GM21717 (cell line): ENCODE measurements around the gene MYO1F.
"Not testable (repeated sequence)": the region's sequence is repeated elsewhere in the genome, so short reads cannot be mapped to it uniquely, and the experiment has no call there.

ENCODE experiments used
- ATAC-seq: cut with Tn5 transposase; IDR thresholded peaks from one replicate; pipeline ENCODE4 v1.9.1; 2021; ENCODE audit warnings: mild to moderate bottlenecking, moderate library complexity; ENCODE audit not compliant: unreplicated experiment

Gene MYO1F

GRCh38 chr19:8600816-8601215 lies 23.6 kb upstream of the MYO1F start:
- no peak for ATAC-seq

- no peak for ATAC-seq
Observed at GRCh38 chr19:8600064-8600463, 22.8 kb upstream of the MYO1F start.

GRCh38 chr19:8596168-8596567 lies 18.9 kb upstream of the MYO1F start:
- no peak for ATAC-seq

- no peak for ATAC-seq
Observed at GRCh38 chr19:8595651-8596050, 18.4 kb upstream of the MYO1F start.

GRCh38 chr19:8593931-8594330 lies 16.7 kb upstream of the MYO1F start:
- ATAC-seq, result no peak

- no peak for ATAC-seq
Observed at GRCh38 chr19:8592231-8593009, 15.2 kb upstream of the MYO1F start.

GRCh38 chr19:8589177-8589714 lies 12.0 kb upstream of the MYO1F start:
- ATAC-seq, result no peak

GRCh38 chr19:8585894-8586750 lies 8.9 kb upstream of the MYO1F start:
- no peak for ATAC-seq

GRCh38 chr19:8584965-8585893 lies 8.0 kb upstream of the MYO1F start:
- no peak for ATAC-seq

- no peak for ATAC-seq
Observed at GRCh38 chr19:8580710-8581281, 3.6 kb upstream of the MYO1F start.

GRCh38 chr19:8578642-8579265 lies 1.5 kb upstream of the MYO1F start:
- no peak for ATAC-seq

GRCh38 chr19:8577741-8578140 lies 499 bp upstream of the MYO1F start:
- no peak for ATAC-seq

- ATAC-seq, result no peak
Observed at GRCh38 chr19:8576273-8576993, 809 bp downstream of the MYO1F start.

GRCh38 chr19:8575467-8575997 lies 1.7 kb downstream of the MYO1F start:
- no peak for ATAC-seq

GRCh38 chr19:8574619-8574922 lies 2.7 kb downstream of the MYO1F start:
- not testable (repeated sequence) for ATAC-seq

GRCh38 chr19:8573316-8573715 lies 3.9 kb downstream of the MYO1F start:
- ATAC-seq, result no peak

- no peak for ATAC-seq
Observed at GRCh38 chr19:8571006-8571411, 6.2 kb downstream of the MYO1F start.

GRCh38 chr19:8569066-8569771 lies 8.0 kb downstream of the MYO1F start:
- ATAC-seq, result no peak
